GM12892 (cell line): ENCODE measurements around the gene TBL1X.

ENCODE experiments used
- POLR2A ChIP-seq: IDR thresholded peaks from 2 replicates; pipeline ENCODE4 v1.6.1; 2011; ENCODE audit warnings: low read depth, low read length, control low read depth
- POLR2AphosphoS5 ChIP-seq: IDR thresholded peaks from 2 replicates; pipeline ENCODE4 v1.6.1; 2011; ENCODE audit warnings: low read depth, low read length, control low read depth
- TAF1 ChIP-seq: IDR thresholded peaks from 2 replicates; pipeline ENCODE4 v1.6.1; 2011; ENCODE audit warnings: low read depth, mild to moderate bottlenecking, control low read depth, low read length, borderline replicate concordance

GRCh38 chrX:9475984-9476383, 11.1 kb downstream of the TBL1X start:
- TF ChIP-seq POLR2A: no peak
- TF ChIP-seq POLR2AphosphoS5: no peak
- TF ChIP-seq TAF1: no peak
